K562 (cell line): ENCODE results near the gene RHBG.

Experiments used
- CCAR2 ChIP-seq: fragments of 200-400 bp; formaldehyde crosslinking; IDR thresholded peaks from 2 replicates; pipeline ENCODE4 v1.6.1; 2017; ENCODE audit warnings: mild to moderate bottlenecking, low read depth, low read length
- CTCF ChIP-seq, 3 experiments: IDR thresholded peaks in 2 of 3; conservative IDR thresholded peaks in 1 of 3; 2 replicates each; pipeline ENCODE4 v1.5.1; 2011 to 2012; ENCODE audit warnings: low read length in 3 of 3, mild to moderate bottlenecking in 3 of 3, control low read depth in 2 of 3, improper control_type of control experiment in 1 of 3, inconsistent platforms in 1 of 3, low read depth in 1 of 3, mixed read lengths in 1 of 3, moderate library complexity in 1 of 3; ENCODE audit not compliant: insufficient read depth in 2 of 3
- FOXK1 ChIP-seq: sonication (generic); formaldehyde crosslinking; IDR thresholded peaks from 2 replicates; pipeline ENCODE4 v1.8.0; 2022; ENCODE audit warnings: missing genetic modification reagents, mild to moderate bottlenecking, borderline replicate concordance
- FOXM1 ChIP-seq, 2 experiments: fragments of 450-650 bp in 1 of 2; sonication (generic) in 1 of 2; formaldehyde crosslinking in 1 of 2; IDR thresholded peaks; 2 replicates each; pipeline versions ENCODE4 v1.6.1 to v1.9.0; 2017 to 2022; ENCODE audit warnings: low read depth in 2 of 2, mild to moderate bottlenecking in 2 of 2, missing genetic modification reagents in 1 of 2, moderate library complexity in 1 of 2
- PML ChIP-seq: IDR thresholded peaks from 2 replicates; pipeline ENCODE4 v1.6.1; 2012; ENCODE audit warnings: low read length, inconsistent platforms

DNA sequence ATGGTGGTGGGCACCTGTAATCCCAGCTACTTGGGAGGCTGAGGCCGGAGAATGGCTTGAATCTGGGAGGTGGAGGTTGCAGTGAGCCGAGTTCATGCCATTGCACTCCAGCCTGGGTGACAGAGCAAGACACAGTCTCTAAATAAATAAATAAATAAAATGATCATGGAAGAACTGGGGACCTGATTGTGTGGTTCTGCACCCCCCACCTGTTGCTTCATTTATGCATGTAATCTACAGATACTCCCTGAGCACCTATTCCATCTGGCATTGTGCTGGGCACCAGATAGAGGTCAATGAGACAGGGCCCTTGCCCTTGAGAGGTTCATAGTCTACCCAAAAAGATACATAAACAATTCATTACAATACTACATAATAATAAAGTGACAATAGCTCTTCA lies 11.0 kb upstream of the RHBG start:
- TF ChIP-seq FOXM1 (IDR thresholded peaks at IDR 0.05; ENCODE audit: low read depth) (no peak), FOXM1 (CRISPR knock-in tag; IDR thresholded peaks at IDR 0.05; ENCODE audit: low read depth) (no peak), PML (no peak), CTCF (IDR thresholded peaks at IDR 0.05 in 2 of 3, conservative IDR thresholded peaks at IDR 0.05 in 1 of 3; ENCODE audit: insufficient read depth in 2 of 3, low read depth in 1 of 3, low read length in 3 of 3) (no peak), FOXK1 (CRISPR knock-in tag) (no peak), CCAR2 (no peak)
